Gastroesophageal sphincter (tissue), 3 donors: ENCODE data around the gene PPP1R7.

ENCODE experiments used
- CTCF ChIP-seq, 4 experiments: fragments of 200-600 bp in 2 of 4; fragments of 450-650 bp in 2 of 4; sonication (generic) in 1 of 4; IDR thresholded peaks; one replicate each; pipeline ENCODE4 v1.5.1; 2017 to 2019; ENCODE audit warnings: antibody characterized with exemption in 4 of 4, mild to moderate bottlenecking in 2 of 4, moderate library complexity in 2 of 4
- EP300 ChIP-seq: sonication (generic); formaldehyde crosslinking; IDR thresholded peaks from one replicate; pipeline ENCODE4 v1.6.1; 2017; ENCODE audit warnings: antibody characterized with exemption, mild to moderate bottlenecking

- no peak for TF ChIP-seq CTCF (IDR thresholded peaks at IDR 0.05)
- no peak for TF ChIP-seq EP300
These were observed 4.0 kb upstream of the PPP1R7 start for GRCh38 chr2:241146286-241146685.
